BLaER1 treated with 17β-estradiol and CSF1 and Interleukin-3, amounts not matched to agents 10 nM and 100 nM (cell line): Measurements from ENCODE around the gene TNNT3.

Experiments used
- H3K27ac ChIP-seq, 11 experiments: shearing (Covaris generic); formaldehyde crosslinking; 2 replicates each; pipeline ENCODE4 v1.8.1; 2022
- H3K27me3 ChIP-seq, 11 experiments: shearing (Covaris generic); formaldehyde crosslinking; 2 replicates each; pipeline ENCODE4 v1.8.1; 2022
- H3K36me3 ChIP-seq, 11 experiments: shearing (Covaris generic); formaldehyde crosslinking; 2 replicates each; pipeline ENCODE4 v1.8.1; 2022
- H3K4me1 ChIP-seq, 10 experiments: shearing (Covaris generic); formaldehyde crosslinking; 2 replicates each; pipeline ENCODE4 v1.8.1; 2022
- H3K4me2 ChIP-seq, 11 experiments: shearing (Covaris generic); formaldehyde crosslinking; 2 replicates each; pipeline ENCODE4 v1.8.1; 2022
- H3K4me3 ChIP-seq, 10 experiments: shearing (Covaris generic); formaldehyde crosslinking; 2 replicates each; pipeline ENCODE4 v1.8.1; 2022
- H3K9ac ChIP-seq, 11 experiments: shearing (Covaris generic); formaldehyde crosslinking; 2 replicates each; pipeline ENCODE4 v1.8.1; 2022
- H3K9me3 ChIP-seq, 11 experiments: shearing (Covaris generic); formaldehyde crosslinking; replicated peaks in 1 of 11; 2 replicates each; pipeline ENCODE4 v1.8.1; 2022
- H4K20me1 ChIP-seq, 11 experiments: shearing (Covaris generic); formaldehyde crosslinking; 2 replicates each; pipeline ENCODE4 v1.8.1; 2022
- Cebpa-rat ChIP-seq, 11 experiments: shearing (Covaris generic); IDR thresholded peaks; 2 replicates each; pipeline ENCODE4 v1.8.1; 2022

Gene TNNT3

GRCh38 chr11:1928470-1928890, 9.0 kb downstream of the TNNT3 start:
- Histone ChIP-seq H3K4me2 (no peak overlapping the region), H3K9ac (no peak overlapping the region), H4K20me1 (no peaks in the 10 kb centered on the region; a peak in 1 of 22 replicates), H3K9me3 (no peaks in the 10 kb centered on the region), H3K4me1 (peaks cover 0 to 33% (median 24%) of the 10 kb centered on the region in 10 experiments; a peak in 18 of 20 replicates), H3K36me3 (no peaks in the 10 kb centered on the region), H3K4me3 (no peak overlapping the region), H3K27me3 (peaks cover 0 to 4% (median 0%) of the 10 kb centered on the region in 11 experiments; a peak in 1 of 22 replicates), H3K27ac (no peak overlapping the region)
- no peak for TF ChIP-seq Cebpa-rat (IDR thresholded peaks at IDR 0.05)

GRCh38 chr11:1928891-1929541, 9.5 kb downstream of the TNNT3 start:
- no peak overlapping the region for H3K9ac ChIP-seq
- H3K36me3 ChIP-seq, result no peaks in the 10 kb centered on the region
- no peaks in the 10 kb centered on the region for H3K9me3 ChIP-seq
- H3K4me2 ChIP-seq, result no peak overlapping the region
- H3K4me1 ChIP-seq, result peaks cover 0 to 33% (median 24%) of the 10 kb centered on the region in 10 experiments; a peak in 18 of 20 replicates
- H3K27me3 ChIP-seq, result peaks cover 0 to 4% (median 0%) of the 10 kb centered on the region in 11 experiments; a peak in 1 of 22 replicates
- H3K27ac ChIP-seq, result no peak overlapping the region
- H4K20me1 ChIP-seq, result no peaks in the 10 kb centered on the region; a peak in 1 of 22 replicates
- H3K4me3 ChIP-seq, result no peak overlapping the region
- no peak for TF ChIP-seq Cebpa-rat (IDR thresholded peaks at IDR 0.05)

- peak overlapping the region in 7 of 11 experiments; percentile 15 to 60 (median 48); a peak in 11 of 22 replicates for H3K4me2 ChIP-seq
These were observed 10.3 kb downstream of the TNNT3 start for GRCh38 chr11:1929621-1930461.

DNA sequence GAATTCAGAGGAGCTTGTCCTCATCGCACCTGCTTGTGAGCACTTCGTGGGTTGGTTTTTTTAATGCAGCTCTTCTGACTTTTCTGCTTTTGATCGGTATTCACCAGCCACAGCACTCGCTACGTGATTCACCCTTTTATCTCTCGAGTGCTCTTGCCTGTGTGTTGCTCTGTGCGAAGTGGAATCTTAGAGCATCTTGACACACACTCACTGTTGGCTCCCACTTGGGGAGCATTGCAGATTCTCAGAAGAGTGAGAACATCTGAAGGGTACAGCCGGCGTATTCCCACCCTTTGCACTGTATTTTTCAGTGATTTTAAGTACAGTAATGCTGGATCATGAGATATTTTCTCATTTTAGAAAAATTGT, 10.9 kb downstream of the TNNT3 start:
- peaks cover 0 to 4% (median 0%) of the 10 kb centered on the region in 11 experiments; a peak in 1 of 22 replicates for H3K27me3 ChIP-seq
- no peaks in the 10 kb centered on the region for H3K36me3 ChIP-seq
- no peak overlapping the region for H3K4me3 ChIP-seq
- no peaks in the 10 kb centered on the region; a peak in 1 of 22 replicates for H4K20me1 ChIP-seq
- H3K4me1 ChIP-seq, result peaks cover 0 to 45% (median 36%) of the 10 kb centered on the region in 10 experiments; a peak in 18 of 20 replicates
- no peak overlapping the region for H3K27ac ChIP-seq
- no peak for TF ChIP-seq Cebpa-rat (IDR thresholded peaks at IDR 0.05)
- no peak overlapping the region for H3K9ac ChIP-seq
- no peaks in the 10 kb centered on the region for H3K9me3 ChIP-seq
- H3K4me2 ChIP-seq, result peak overlapping the region in 7 of 11 experiments; percentile 15 to 60 (median 48); a peak in 11 of 22 replicates

More at GRCh38 chr11:1929621-1930461, 10.3 kb downstream of the TNNT3 start:
- peaks cover 0 to 39% (median 29%) of the 10 kb centered on the region in 10 experiments; a peak in 18 of 20 replicates for H3K4me1 ChIP-seq
- H4K20me1 ChIP-seq, result no peaks in the 10 kb centered on the region; a peak in 1 of 22 replicates
- H3K36me3 ChIP-seq, result no peaks in the 10 kb centered on the region
- H3K27me3 ChIP-seq, result peaks cover 0 to 4% (median 0%) of the 10 kb centered on the region in 11 experiments; a peak in 1 of 22 replicates
- no peaks in the 10 kb centered on the region for H3K9me3 ChIP-seq
- no peak overlapping the region for H3K9ac ChIP-seq
- TF ChIP-seq Cebpa-rat (IDR thresholded peaks at IDR 0.05), result no peak
- no peak overlapping the region for H3K27ac ChIP-seq
- no peak overlapping the region for H3K4me3 ChIP-seq

DNA sequence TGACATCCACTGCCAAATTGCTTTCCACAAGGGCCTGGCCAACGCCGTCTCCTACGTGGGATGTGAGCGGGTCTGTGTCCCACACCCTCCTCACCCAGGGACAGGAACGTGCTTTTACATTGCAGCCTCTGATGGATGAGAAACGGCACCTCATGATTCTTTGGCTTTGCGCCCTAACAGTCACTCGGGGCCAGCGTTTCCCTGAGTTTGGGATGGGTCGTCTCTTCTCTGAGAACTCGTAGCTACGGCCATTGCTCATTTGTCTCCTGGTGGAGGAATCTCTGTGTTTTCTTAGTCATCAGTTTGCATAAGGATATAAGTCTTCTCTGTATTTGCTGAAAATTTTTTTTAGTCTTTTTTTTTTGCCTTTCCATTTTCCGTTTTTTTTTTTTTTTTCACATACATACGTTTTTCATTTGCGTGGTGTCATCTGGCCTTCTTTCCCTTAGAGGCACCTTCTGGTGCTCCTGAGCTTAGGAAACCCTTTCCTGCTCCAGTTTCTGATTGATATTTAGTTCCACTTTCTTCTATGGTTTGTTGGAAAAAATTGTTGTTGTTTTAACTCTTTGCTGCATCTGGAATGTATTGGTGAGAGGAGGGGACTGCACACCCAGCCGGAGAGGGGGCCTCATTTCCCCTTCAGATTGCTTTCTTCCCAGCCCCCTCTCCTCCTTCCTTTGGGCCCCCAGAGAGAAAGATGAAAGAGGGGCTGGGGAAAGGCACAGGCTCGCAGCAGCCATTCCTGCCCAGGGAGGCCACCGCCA, 12.0 kb downstream of the TNNT3 start:
- Histone ChIP-seq H3K4me3 (no peak overlapping the region), H3K9me3 (no peaks in the 10 kb centered on the region), H3K27me3 (peaks cover 0 to 4% (median 0%) of the 10 kb centered on the region in 11 experiments; a peak in 1 of 22 replicates), H3K4me1 (peaks cover 0 to 52% (median 42%) of the 10 kb centered on the region in 10 experiments; a peak in 18 of 20 replicates), H3K9ac (no peak overlapping the region), H4K20me1 (no peaks in the 10 kb centered on the region; a peak in 1 of 22 replicates), H3K4me2 (peak overlapping the region; percentile 8 to 64 (median 55); a peak in 20 of 22 replicates), H3K27ac (no peak overlapping the region), H3K36me3 (no peaks in the 10 kb centered on the region)
- TF ChIP-seq Cebpa-rat (IDR thresholded peaks at IDR 0.05), result no peak

- no peaks in the 10 kb centered on the region for H3K36me3 ChIP-seq
- H3K27me3 ChIP-seq, result peaks cover 0 to 4% (median 0%) of the 10 kb centered on the region in 11 experiments; a peak in 1 of 22 replicates
- no peak overlapping the region for H3K9ac ChIP-seq
- no peak overlapping the region for H3K27ac ChIP-seq
- H4K20me1 ChIP-seq, result no peaks in the 10 kb centered on the region; a peak in 1 of 22 replicates
- no peaks in the 10 kb centered on the region for H3K9me3 ChIP-seq
- H3K4me1 ChIP-seq, result peaks cover 0 to 48% (median 41%) of the 10 kb centered on the region in 10 experiments; a peak in 18 of 20 replicates
- peak overlapping the region; percentile 8 to 64 (median 55); a peak in 18 of 22 replicates for H3K4me2 ChIP-seq
- H3K4me3 ChIP-seq, result no peak overlapping the region
- no peak for TF ChIP-seq Cebpa-rat (IDR thresholded peaks at IDR 0.05)
These were observed 12.6 kb downstream of the TNNT3 start for GRCh38 chr11:1932105-1932480.

- Histone ChIP-seq H3K9ac (no peak overlapping the region), H4K20me1 (no peaks in the 10 kb centered on the region; a peak in 1 of 22 replicates), H3K9me3 (no peaks in the 10 kb centered on the region), H3K4me3 (no peak overlapping the region), H3K27me3 (peaks cover 0 to 4% (median 0%) of the 10 kb centered on the region in 11 experiments; a peak in 1 of 22 replicates), H3K36me3 (no peaks in the 10 kb centered on the region), H3K4me1 (peaks cover 0 to 54% (median 41%) of the 10 kb centered on the region in 10 experiments; a peak in 18 of 20 replicates), H3K4me2 (peak overlapping the region in 1 of 11 experiments; percentile 62; a peak in 1 of 22 replicates), H3K27ac (no peak overlapping the region)
- no peak for TF ChIP-seq Cebpa-rat (IDR thresholded peaks at IDR 0.05)
These were observed 13.2 kb downstream of the TNNT3 start for GRCh38 chr11:1932681-1933080.
